Parathyroid adenoma (tissue), 2 donors: ENCODE measurements around the gene IFT43.

Experiments
- H2AFZ ChIP-seq: fragments of 300-600 bp; sonication (generic); one replicate; pipeline ENCODE4 v1.7.0; 2017; ENCODE audit warnings: antibody characterized with exemption, mild to moderate bottlenecking
- H3K27ac ChIP-seq: fragments of 300-600 bp; sonication (generic); one replicate; pipeline ENCODE4 v1.7.0; 2017
- H3K27me3 ChIP-seq: fragments of 300-600 bp; sonication (generic); one replicate; pipeline ENCODE4 v1.7.0; 2017; ENCODE audit warnings: low read length; ENCODE audit not compliant: control insufficient read depth, insufficient read depth
- H3K36me3 ChIP-seq: fragments of 300-600 bp; sonication (generic); one replicate; pipeline ENCODE4 v1.7.0; 2017; ENCODE audit warnings: low read length; ENCODE audit not compliant: control insufficient read depth, insufficient read depth
- H3K4me1 ChIP-seq: fragments of 300-600 bp; sonication (generic); one replicate; pipeline ENCODE4 v1.7.0; 2017; ENCODE audit warnings: control low read depth
- H3K4me2 ChIP-seq: fragments of 300-600 bp; sonication (generic); one replicate; pipeline ENCODE4 v1.7.0; 2017; ENCODE audit warnings: low read length
- H3K4me3 ChIP-seq: fragments of 300-600 bp; sonication (generic); one replicate; pipeline ENCODE4 v1.7.0; 2017; ENCODE audit warnings: low read depth, low read length
- H3K79me2 ChIP-seq: fragments of 300-600 bp; sonication (generic); one replicate; pipeline ENCODE4 v1.7.0; 2017; ENCODE audit warnings: control low read depth
- H3K9ac ChIP-seq: fragments of 300-600 bp; sonication (generic); one replicate; pipeline ENCODE4 v1.7.0; 2017; ENCODE audit warnings: mild to moderate bottlenecking
- H3K9me3 ChIP-seq: fragments of 300-600 bp; sonication (generic); one replicate; pipeline ENCODE4 v1.7.0; 2017; ENCODE audit warnings: low read length; ENCODE audit not compliant: control insufficient read depth
- TF ChIP-seq, protein P1 (sequence below): fragments of 300-600 bp; sonication (generic); IDR thresholded peaks from one replicate; pipeline ENCODE4 v1.7.0; 2017; ENCODE audit warnings: antibody characterized with exemption, mild to moderate bottlenecking
- donor health status: primary hyperparathyroidism.

Gene IFT43

DNA sequence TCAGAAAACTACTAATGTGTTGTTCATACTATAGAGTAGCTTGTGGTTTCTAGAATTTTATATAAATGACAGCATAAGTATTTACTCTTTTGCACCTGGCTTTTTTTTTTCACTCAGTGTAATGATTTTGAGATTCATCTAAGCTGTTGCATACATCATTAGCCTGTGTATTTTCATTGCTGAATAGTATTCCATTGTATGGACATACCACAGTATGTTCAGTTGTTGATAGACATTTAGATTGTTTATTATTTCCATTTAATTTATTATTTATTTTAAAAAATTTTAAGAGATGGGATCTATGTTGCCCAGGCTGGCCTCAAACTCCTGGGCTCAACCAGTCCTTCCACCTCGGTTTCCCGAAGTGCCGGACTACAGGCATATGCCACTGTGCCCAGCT, 80.0 kb downstream of the IFT43 start:
- no peak overlapping the region for H2AFZ ChIP-seq
- H3K4me2 ChIP-seq, result no peak overlapping the region
- H3K9me3 ChIP-seq, result no peaks in the 10 kb centered on the region
- no peaks in the 10 kb centered on the region for H3K27me3 ChIP-seq
- H3K4me3 ChIP-seq, result no peak overlapping the region
- H3K9ac ChIP-seq, result no peak overlapping the region
- no peaks in the 10 kb centered on the region for H3K4me1 ChIP-seq
- no peaks in the 10 kb centered on the region for H3K79me2 ChIP-seq
- no peak overlapping the region for H3K27ac ChIP-seq
- no peaks in the 10 kb centered on the region for H3K36me3 ChIP-seq
- TF ChIP-seq, protein P1, sequence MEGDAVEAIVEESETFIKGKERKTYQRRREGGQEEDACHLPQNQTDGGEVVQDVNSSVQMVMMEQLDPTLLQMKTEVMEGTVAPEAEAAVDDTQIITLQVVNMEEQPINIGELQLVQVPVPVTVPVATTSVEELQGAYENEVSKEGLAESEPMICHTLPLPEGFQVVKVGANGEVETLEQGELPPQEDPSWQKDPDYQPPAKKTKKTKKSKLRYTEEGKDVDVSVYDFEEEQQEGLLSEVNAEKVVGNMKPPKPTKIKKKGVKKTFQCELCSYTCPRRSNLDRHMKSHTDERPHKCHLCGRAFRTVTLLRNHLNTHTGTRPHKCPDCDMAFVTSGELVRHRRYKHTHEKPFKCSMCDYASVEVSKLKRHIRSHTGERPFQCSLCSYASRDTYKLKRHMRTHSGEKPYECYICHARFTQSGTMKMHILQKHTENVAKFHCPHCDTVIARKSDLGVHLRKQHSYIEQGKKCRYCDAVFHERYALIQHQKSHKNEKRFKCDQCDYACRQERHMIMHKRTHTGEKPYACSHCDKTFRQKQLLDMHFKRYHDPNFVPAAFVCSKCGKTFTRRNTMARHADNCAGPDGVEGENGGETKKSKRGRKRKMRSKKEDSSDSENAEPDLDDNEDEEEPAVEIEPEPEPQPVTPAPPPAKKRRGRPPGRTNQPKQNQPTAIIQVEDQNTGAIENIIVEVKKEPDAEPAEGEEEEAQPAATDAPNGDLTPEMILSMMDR, result no peak

DNA sequence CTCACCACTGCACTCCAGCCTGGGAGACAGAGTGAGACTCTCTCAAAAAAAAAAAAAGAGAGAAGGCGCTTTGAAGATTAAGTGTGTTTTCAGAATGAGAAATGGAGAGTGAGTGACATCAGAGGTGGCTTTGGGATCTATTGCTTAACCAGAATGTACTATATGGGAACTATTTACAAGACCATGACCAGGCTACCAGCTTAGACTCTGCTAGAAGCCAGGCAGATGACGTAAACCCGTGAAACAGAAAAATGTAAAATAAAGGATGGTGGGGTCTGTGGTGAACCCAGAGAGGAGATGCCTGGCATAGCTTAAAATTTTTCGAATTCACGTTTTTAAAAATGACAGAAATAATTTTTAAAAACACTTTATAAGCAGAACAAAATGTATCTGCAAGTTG, 82.0 kb downstream of the IFT43 start:
- Histone ChIP-seq H3K27ac (no peak overlapping the region), H3K9ac (no peak overlapping the region), H3K36me3 (no peaks in the 10 kb centered on the region), H2AFZ (no peak overlapping the region), H3K27me3 (no peaks in the 10 kb centered on the region), H3K79me2 (no peaks in the 10 kb centered on the region), H3K4me1 (no peaks in the 10 kb centered on the region), H3K4me2 (no peak overlapping the region), H3K9me3 (no peaks in the 10 kb centered on the region), H3K4me3 (no peak overlapping the region)
- TF ChIP-seq, protein P1, result no peak

- Histone ChIP-seq H3K9ac (no peak overlapping the region), H2AFZ (no peak overlapping the region), H3K27ac (no peak overlapping the region), H3K4me1 (no peaks in the 10 kb centered on the region), H3K4me3 (no peak overlapping the region), H3K79me2 (no peaks in the 10 kb centered on the region), H3K36me3 (no peaks in the 10 kb centered on the region), H3K9me3 (no peaks in the 10 kb centered on the region), H3K4me2 (no peak overlapping the region), H3K27me3 (no peaks in the 10 kb centered on the region)
- TF ChIP-seq, protein P1, result no peak
These were observed 88.2 kb downstream of the IFT43 start for GRCh38 chr14:76073717-76074116.

DNA sequence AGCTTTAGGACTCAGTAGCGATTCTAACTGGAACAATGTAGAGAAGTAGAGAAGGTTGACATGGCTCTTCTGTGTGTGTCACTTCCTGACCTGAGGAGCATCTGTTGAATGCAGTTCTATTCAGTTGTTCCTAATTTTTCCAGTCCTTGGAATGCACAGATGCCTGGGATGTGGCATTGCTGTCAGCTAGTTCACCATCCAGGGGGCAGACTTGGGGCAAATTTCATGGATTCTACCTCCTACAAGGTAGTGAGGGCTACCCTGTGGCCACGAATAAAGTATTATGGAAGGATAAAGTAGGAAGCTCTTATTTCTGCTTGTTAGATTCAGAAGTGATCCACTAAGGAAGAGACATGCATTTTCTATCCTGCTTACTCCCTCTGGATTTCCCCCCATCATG, 91.8 kb downstream of the IFT43 start:
- Histone ChIP-seq H3K27me3 (no peaks in the 10 kb centered on the region), H3K4me3 (no peak overlapping the region), H3K9ac (no peak overlapping the region), H3K79me2 (no peaks in the 10 kb centered on the region), H3K4me2 (no peak overlapping the region), H3K9me3 (no peaks in the 10 kb centered on the region), H3K27ac (no peak overlapping the region), H2AFZ (no peak overlapping the region), H3K4me1 (no peaks in the 10 kb centered on the region), H3K36me3 (no peaks in the 10 kb centered on the region)
- TF ChIP-seq, protein P1, result no peak

DNA sequence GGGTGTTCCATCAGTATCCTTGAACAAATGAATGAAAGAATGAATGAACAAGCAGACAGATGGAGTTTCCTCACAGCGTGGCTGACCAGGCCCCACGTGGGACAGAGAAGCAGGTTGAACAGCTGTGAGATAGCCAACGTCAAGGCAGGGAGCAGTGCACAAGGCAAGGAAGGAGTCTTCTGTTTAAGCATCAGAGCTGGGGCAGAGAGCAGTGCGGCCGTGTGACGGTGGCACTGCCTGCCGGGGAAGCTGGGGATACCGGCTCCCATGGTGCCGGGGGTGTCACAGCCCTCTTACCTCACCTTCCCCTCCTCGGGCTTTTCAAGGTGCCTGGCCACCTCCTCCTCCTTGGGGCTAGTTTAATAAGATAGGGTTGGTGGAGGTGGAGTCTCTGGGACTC, 92.9 kb downstream of the IFT43 start:
- H3K4me1 ChIP-seq, result no peaks in the 10 kb centered on the region
- TF ChIP-seq, protein P1, result no peak
- H3K9ac ChIP-seq, result no peak overlapping the region
- no peak overlapping the region for H2AFZ ChIP-seq
- no peak overlapping the region for H3K27ac ChIP-seq
- H3K36me3 ChIP-seq, result no peaks in the 10 kb centered on the region
- H3K9me3 ChIP-seq, result no peaks in the 10 kb centered on the region
- H3K4me2 ChIP-seq, result no peak overlapping the region
- no peak overlapping the region for H3K4me3 ChIP-seq
- no peaks in the 10 kb centered on the region for H3K79me2 ChIP-seq
- no peaks in the 10 kb centered on the region for H3K27me3 ChIP-seq
